OCI-LY1 (cell line): ENCODE results near the gene CFD.

Experiments used
- CTCF ChIP-seq: fragments of 200-600 bp; sonication (generic), shearing (Covaris generic); IDR thresholded peaks from 2 replicates; pipeline ENCODE4 v1.5.1; 2017; ENCODE audit warnings: mild to moderate bottlenecking, antibody characterized with exemption, low read length, moderate library complexity, mixed read lengths
- EZH2 ChIP-seq: fragments of 200-600 bp; sonication (generic), shearing (Covaris generic); IDR thresholded peaks from 2 replicates; pipeline ENCODE4 v1.8.0; 2017; ENCODE audit warnings: borderline replicate concordance, mixed run types, mild to moderate bottlenecking, antibody characterized with exemption, low read length, moderate library complexity, mixed read lengths

DNA sequence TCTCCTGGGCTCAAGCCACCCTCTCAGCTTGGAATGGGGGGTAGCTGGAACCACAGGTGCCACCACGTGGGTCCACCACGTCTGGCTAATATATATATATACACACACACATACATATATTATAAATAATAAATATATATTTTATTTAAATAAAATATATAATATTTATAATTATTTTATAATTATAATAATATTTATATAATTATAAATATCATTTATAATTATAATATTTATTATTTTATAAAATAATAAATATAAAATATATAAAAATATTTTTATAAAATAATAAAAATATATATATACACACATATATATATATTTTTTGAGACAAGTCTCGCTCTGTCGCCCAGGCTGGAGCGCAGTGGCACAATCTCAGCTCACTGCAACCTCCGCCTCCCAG is 4.9 kb upstream of the CFD start:
- TF ChIP-seq CTCF: no peak
- no peak for TF ChIP-seq EZH2
